HL-60/S4 (cell line): ENCODE results near the gene PLIN4.
"Not testable (repeated sequence)": the region's sequence is repeated elsewhere in the genome, so short reads cannot be mapped to it uniquely, and the experiment has no call there.

Source experiments
- in situ Hi-C: fragments of 300-500 bp; cut with MboI; formaldehyde crosslinking; loops from 2 replicates; pipeline ENCODE4 v1.14.3; 2022; ENCODE audit warnings: low sequenced_read_pairs

Gene PLIN4

GRCh38 chr19:4548238-4548584, 29.9 kb upstream of the PLIN4 start:
- in situ Hi-C loops = no loop called here

DNA sequence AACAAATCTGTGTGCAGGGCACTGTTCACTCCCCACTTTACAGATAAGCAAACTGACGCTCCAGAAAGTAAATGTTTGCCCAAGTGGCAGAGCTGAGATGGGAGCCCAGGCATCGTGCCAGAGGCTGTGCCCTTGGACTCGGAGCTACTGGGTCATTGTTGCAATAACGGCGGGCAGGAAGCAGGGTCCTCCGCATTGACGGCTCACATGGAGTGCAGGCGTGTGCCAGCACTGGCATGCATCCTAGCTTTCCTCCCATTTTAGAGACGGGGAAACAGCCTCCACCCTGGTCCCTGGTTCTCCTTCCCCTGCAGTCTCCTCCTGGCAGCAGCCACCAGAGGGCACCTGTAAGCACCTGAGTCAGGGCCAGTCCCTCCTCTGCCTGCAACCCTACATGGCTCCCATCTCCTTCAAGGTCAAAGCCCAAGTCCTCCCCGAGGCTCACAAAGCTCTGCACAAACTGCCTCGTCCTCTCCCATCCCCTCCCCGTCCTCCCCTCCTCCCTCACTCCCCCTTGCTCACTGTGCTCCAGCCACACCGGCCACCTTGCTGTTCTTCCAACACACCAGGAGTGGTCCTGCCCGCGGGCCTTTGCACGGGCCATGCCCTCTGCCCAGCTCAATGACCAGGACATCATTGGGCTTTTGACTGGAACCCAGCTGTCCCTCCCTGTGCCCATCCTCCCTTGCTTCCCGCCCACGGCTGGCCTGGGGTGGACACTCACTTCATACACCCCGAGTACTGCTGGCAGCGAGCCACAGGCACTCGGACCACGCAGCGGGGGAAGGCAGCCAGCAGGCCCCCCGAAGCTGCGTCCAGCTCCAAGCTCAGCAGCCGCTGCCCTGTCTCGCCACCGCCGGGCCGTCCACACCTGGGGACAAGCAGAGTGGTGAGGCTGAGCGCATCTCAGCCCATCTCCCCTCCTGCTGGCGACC, 29.3 kb upstream of the PLIN4 start:
- in situ Hi-C loops = no loop called here

DNA sequence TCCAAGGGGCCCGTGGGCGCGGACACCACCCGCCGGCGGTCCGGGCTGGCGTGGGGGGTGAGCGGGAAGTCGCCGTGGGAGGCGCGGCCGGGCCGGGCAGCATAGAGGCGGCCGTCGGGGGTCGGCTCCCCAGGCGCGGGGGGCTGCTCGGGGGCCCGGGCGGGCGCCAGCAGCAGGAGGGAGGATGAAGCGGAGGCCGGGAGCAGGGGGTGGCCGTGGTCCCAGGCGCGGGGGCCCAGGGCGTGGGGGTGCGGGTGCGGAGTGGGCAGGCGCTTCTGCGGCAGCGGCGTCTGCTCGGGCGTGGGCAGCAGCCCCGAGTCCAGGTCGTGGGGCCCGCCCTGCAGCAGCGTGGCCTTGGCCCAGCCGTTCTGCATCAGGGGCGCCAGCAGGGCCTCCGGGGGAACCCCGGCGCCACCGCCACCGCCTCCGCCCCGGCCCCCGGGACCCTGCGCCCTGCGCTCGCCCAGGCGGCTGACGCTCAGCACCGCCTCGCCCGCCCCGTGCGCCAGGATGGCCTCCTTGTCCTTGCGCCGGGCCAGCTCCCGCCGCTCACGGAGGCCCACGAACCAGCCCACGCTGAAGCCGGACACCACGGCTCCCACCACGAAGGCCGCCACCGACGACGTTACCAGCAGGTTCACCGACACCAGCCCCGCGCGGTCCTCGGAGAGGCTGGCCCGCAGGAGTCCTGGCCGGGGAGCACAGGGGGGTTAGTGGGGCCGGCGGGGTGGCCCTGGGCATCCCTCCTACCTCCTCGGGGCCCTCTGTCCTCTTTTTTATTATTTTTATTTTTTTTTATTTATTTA, 25.8 kb upstream of the PLIN4 start:
- in situ Hi-C loops = no loop called here

- in situ Hi-C loops = no loop called here
Measured at GRCh38 chr19:4542896-4543841, 24.9 kb upstream of the PLIN4 start.

- in situ Hi-C loops = not testable (repeated sequence)
Measured at GRCh38 chr19:4541806-4542145, 23.5 kb upstream of the PLIN4 start.

DNA sequence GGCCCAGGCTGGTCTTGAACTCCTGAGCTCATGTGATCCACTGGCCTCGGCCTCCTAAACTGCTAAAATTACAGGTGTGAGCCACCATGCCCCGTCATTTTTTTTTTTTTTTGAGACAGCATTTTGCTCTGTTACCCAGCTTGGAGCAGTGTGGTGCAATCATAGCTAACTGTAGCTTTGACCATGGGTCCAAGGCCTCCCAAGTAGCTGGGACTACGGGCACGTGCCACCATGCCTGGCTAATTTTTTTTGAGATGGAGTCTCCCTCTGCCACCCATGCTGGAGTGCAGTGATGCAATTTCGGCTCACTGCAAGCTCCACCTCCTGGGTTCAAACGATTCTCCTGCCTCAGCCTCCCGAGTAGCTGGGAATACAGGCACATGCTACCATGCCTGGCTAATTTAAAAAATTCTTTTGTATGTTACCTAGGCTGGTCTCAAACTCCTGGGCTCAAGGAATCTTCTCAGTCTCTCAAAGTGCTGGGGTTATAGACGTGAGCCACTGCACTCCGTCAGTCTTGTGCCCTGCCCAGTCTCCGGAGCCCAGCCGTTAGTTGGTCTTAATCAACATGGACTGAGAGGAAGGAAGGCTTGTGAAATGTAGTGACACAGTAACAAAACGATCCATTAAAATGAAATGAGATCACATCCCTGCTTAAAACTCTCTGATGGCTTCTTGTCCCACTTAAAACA, 23.0 kb upstream of the PLIN4 start:
- in situ Hi-C loops = no loop called here

DNA sequence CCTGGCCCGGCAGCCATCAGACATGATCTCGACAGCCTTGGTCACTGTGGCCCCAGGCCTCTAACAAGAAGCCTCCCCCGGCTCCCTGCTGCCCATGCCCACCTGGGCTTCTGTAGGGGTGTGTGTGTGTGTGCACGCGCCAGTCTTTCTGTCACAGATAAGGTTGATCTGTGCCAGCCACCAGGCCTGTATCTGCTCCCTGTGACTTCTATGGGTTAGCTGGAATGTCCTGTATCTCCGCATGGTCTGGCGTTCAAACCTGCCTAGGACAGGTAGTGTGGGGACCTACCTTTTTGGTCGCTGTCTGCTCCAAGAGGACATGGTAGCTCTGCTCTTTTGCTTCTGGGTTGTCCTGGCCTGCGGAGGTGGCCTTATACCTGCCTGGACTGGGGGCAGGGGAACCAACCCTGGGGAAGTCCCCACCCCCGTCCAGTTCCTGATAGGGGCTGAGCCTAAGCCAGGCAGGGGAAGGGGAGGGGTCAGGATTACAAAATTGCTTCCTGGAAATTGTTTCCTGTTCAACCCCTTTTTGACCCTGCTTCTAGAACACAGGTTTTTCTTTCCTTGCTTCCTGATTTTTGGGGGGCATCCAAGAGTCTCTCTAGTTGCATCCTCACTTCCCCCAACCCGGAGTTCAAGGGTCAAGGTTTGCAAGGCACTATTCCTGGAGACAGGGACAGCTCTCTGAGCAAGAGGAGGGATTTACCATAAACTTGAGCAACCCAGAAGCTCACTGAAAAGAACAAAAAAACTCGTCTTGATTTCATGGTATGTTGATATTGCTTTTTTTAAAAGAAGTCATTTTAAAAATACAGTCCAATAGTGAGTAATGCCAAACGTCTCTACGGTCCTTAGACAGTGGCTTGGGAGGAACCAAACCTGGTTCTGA, 21.7 kb upstream of the PLIN4 start, which contains the start of gene LRG1:
Gene LRG1, minus strand, starts transcription at position 344 of the 889 bp plus-strand sequence. Its CDS starts 23 bp downstream, at position 321.
- in situ Hi-C loops = no loop called here

- in situ Hi-C loops = no loop called here
Measured at GRCh38 chr19:4539169-4539692, 20.9 kb upstream of the PLIN4 start.

DNA sequence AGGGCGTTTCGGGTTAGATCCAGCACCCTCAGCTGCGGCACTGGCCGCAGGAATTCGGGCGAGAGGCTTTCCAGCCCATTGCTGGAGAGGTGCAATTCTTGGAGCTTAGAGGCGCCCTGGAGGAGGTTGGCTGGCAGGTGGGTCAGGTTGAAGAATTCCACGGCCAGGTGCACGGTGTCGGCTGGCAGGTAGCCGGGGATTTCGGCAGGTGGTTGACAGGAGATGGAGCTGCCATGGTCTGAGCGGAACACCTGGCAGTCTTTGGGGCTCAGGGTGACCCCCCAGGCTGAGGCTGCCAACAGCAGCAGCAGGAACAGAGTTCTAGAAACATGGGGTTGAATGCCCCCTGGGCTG, 20.3 kb upstream of the PLIN4 start:
- in situ Hi-C loops = no loop called here

DNA sequence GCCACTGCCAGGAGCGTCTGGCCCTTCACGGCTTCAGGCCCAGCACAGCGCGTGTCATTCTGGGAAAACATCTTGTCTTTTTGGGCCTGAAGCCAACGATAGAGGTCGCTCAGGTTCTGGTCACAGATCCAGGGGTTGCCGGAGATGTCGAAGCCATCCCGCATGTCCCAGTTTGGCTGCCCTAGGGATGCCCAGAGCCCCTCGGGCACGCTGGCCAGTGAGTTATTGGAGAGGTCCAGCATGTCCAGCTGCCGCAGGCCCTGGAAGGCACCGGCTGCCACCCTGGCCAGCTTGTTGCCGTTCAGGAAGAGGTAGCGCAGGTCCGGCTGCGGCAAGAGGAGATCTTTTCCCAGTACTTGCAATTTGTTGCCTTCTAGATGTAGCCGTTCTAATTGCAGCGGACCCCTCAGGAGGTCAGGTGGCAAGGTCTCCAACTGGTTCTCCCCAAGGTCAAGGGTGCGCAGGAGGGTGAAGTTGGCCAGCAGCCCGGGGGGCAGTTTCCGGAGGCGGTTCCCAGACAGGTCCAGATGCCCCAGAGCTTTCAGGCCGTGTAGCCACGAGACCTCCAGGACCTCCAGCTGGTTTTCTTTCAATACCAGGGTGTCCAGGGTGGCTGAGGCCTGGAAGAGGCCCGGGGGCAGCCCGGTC, 19.8 kb upstream of the PLIN4 start:
- in situ Hi-C loops = no loop called here

DNA sequence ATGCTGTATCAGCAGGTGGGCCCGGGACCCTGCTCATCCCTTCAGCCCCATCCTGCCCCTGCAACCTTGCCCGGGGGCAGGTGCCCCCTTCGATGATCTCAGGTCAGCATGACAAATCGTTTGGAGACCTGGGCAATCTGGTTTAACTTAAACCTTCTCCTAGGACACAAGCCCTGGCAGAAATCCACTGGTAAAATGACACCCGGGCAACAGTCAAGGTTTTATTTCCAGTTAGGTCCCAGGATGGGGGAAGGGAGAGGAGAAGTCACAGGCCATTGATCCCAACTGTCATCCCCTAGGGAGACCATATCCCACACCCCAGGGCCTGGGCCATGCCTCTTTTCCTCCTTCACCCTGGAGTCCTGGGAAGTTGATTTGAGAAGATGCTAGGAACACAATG, 18.5 kb upstream of the PLIN4 start:
- in situ Hi-C loops = no loop called here

DNA sequence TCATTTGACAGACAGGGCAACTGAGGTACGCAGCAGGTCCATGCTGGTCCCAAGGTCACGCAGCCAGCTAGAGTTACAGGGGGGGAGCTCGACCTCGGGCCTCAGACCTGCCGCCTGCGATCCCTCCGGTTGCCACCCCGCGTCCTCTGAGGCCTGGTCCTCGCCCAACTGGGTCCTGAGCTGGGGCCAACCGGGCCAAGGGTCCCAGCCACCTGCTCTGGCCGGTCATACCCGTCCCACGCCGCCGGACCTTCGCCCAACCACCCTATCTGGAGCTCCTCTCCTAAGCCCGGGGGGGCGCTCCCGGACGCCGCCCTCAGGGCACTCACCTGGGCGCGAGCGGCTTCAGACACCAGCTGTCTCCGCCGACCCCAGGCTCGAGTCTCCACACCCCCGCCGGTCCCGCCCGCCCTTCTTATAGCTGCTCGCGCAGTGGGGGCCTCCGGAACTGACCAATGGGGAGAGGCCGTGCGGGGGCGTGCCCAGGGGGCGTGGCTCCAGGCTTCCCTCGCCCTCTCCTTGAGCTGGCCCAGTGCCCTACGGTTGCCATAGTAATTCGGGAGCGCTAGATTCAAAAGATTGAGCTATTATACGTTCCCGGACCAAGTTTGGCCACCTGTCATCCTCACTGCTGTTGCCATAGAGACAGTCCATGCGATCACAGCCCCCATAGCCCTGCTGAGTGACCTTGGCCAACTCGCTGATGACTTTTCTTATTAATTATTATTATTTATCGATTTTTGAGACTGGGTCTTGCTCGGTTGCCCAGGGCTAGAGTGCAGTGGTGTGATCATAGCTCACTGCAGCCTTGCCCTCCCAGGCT, 16.8 kb upstream of the PLIN4 start, which contains the start of gene PLIN5:
Gene PLIN5, minus strand, starts transcription at position 389 of the 823 bp plus-strand sequence. CDS start 1,150 bp downstream, outside the sequence.
- in situ Hi-C loops = no loop called here

- in situ Hi-C loops = no loop called here
Measured at GRCh38 chr19:4533835-4534424, 15.6 kb upstream of the PLIN4 start.

GRCh38 chr19:4533334-4533733, 15.0 kb upstream of the PLIN4 start:
- in situ Hi-C loops = no loop called here

DNA sequence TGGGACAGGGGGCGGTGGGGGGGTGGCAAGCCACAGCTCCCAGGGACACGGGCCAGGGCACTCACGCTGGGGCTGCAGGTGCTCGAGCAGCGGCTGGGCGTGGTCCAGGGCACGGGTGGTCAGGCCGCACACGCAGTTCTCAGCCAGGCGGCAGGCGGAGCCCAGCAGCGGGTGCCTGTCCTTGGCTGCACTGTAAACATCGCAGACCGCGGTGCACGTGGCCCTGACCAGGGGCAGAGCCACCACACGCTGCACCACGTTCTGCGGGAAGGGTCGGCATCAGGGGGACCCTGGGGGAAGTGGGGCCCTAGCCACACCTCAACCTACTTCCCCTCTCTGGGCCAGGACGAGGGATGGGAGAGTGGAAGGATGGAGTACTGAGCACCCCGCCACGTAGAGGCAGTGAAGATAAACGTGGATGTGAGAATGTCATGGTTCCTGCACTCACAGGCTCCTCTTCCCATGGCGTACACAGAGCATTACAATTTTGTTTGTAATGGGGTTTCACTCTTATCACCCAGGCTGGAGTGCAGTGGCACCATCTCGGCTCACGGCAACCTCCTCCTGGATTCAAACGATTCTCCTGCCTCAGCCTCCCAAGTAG, 13.4 kb upstream of the PLIN4 start:
- in situ Hi-C loops = no loop called here

DNA sequence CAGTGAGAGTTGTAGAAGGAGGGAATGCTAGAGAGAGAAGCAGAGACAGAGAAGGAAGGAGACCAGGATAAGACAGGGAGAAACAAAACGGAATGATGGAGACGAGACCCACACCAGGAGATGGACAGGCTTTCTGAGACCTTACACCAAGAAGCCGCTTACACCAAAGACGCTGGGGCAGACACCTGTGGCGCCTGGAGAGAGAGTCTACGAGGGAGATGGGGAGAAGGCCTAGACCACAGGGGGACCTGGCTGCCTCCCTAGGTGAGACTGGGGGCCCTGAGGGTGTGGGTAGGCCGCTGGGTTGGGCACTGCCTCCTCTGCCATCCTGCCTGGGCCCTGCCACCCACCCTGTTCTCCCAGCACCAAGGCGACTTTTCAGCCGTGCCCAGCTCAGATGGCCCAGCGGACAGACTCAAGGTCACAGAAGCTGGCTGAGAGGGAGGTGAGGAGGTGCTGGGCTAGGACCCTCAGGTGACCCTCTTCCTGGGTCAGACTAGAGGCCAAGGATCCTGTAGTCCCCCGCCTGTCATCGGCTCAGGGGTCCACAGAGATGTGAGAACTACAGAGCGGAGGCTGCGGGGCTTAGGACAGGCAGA, 11.7 kb upstream of the PLIN4 start:
- in situ Hi-C loops = no loop called here

- in situ Hi-C loops = no loop called here
Measured at GRCh38 chr19:4528843-4529242, 10.6 kb upstream of the PLIN4 start.
